ENCODE data around the gene CDON.

Gene CDON

DNA sequence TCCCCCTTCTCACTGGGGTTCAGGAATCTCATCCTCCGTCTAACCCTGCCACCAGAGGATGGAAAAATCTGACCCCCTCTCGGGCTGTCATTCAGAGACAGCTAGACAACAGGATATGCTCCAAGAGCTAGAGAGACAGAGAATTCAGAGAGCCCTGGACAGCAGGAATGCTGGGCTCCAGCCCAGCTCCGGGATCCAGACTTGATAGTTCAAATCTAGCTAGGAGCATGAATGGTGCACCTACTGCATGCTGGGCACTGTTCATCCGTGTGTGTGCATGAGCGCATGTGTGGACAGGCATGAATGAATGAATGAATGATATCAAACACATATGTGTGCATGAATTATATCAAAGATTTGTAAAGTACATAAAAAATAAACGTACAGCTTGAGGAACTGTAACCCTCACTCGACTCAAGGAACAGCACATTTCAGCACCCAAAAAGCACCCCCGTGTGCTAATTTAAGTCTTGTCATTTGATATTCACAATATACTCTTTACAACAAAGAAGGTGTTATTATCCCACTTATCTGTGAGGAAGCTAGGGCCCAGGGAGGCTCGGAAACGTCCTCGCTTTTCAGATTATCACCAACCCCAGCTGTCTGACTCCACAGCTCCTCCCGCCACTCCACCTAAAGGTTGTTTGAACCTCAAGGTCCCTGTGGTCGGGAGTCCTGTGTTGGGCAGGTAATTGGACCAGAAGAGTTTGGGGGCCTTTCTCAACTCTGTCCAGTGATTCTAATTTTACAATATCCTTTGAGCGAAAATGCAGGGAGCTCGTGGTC is 117.5 kb downstream of the CDON start:
- Mint-ChIP-seq H3K4me3 (no peak overlapping the region), H3K4me1 (peaks cover 41% of the 10 kb centered on the region), H3K27ac (peak overlapping the region in 2 of 3 experiments; percentile 24 to 41), H3K9me3 (no peaks in the 10 kb centered on the region), H3K27me3 (ENCODE audit: low read depth) (peaks cover 4% of the 10 kb centered on the region), H3K36me3 (ENCODE audit: low read depth) (no peaks in the 10 kb centered on the region)
- TF ChIP-seq, protein P1, sequence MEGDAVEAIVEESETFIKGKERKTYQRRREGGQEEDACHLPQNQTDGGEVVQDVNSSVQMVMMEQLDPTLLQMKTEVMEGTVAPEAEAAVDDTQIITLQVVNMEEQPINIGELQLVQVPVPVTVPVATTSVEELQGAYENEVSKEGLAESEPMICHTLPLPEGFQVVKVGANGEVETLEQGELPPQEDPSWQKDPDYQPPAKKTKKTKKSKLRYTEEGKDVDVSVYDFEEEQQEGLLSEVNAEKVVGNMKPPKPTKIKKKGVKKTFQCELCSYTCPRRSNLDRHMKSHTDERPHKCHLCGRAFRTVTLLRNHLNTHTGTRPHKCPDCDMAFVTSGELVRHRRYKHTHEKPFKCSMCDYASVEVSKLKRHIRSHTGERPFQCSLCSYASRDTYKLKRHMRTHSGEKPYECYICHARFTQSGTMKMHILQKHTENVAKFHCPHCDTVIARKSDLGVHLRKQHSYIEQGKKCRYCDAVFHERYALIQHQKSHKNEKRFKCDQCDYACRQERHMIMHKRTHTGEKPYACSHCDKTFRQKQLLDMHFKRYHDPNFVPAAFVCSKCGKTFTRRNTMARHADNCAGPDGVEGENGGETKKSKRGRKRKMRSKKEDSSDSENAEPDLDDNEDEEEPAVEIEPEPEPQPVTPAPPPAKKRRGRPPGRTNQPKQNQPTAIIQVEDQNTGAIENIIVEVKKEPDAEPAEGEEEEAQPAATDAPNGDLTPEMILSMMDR (IDR thresholded peaks at IDR 0.05; ENCODE audit: unreplicated experiment in 3 of 3), result no peak

DNA sequence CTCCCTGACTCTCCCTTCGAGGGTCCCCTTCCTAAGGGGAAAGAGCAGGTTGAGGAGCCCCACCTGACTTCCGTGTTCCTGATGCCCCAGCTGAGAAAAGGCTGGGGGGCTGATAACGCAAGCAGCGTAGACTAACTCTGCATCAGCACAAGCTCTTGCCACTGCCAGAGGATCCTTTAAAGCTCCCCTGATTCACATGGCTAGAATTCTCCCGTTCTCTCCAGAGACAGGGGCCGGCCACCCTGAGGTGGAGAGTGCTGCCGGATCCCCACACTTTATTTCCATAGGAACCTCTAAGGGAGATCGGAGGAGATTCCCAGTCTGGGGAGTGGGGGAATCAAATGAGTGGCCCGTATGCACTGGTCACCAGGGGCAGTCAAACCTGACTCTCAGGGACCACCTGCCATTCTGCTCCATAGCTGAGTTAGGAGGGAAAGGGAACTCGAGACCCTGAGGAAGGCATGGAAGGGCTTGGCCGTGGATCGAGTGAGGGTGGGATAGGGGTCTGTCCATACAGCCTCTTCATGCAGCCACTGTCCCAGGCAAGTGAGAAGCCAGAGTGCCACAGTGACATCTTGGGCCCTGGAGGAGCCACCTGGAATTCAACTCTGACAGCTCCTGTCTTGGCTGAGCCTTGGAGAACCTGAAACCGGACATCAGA is 118.2 kb downstream of the CDON start:
- no peak overlapping the region for H3K4me3 Mint-ChIP-seq
- H3K4me1 Mint-ChIP-seq, result peaks cover 42% of the 10 kb centered on the region
- no peaks in the 10 kb centered on the region for H3K36me3 Mint-ChIP-seq (ENCODE audit: low read depth)
- no peaks in the 10 kb centered on the region for H3K9me3 Mint-ChIP-seq
- H3K27ac Mint-ChIP-seq, result peak overlapping the region; percentile 24 to 72 (median 49)
- H3K27me3 Mint-ChIP-seq (ENCODE audit: low read depth), result peaks cover 4% of the 10 kb centered on the region
- TF ChIP-seq, protein P1 (IDR thresholded peaks at IDR 0.05; ENCODE audit: unreplicated experiment in 3 of 3), result no peak

DNA sequence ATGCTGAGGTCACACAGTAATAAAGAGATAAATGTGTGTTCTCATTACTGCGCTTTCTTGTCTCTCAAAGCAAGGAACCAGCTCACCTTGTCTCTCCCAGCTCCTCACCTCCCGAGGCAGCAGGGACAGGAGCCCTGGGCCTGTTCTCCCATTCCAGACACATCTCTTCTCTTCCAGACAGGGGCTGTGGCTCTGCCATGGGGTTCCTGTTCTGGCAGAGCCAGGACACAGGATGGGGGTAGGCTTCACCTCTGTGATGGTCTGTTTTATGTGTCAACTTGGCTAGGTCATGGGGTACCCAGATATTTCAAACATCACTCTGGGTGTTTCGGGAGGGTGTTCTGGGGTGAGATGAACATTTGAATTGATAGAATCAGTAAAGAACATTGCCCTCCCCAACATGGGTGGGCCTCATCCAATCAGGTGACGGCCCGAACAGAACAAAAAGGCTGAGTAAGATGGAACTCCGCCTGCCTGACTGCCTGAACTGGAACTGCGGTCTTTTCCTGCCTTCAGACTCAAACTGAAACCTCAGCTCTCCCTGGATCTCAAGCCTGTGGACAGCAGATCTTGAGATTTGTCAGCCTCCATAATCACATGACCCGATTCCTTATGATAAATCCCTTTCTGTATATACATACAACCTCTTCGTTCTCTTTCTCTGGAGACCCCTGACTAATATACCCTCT is 118.9 kb downstream of the CDON start:
- peaks cover 4% of the 10 kb centered on the region for H3K27me3 Mint-ChIP-seq (ENCODE audit: low read depth)
- H3K27ac Mint-ChIP-seq, result peak overlapping the region; percentile 24 to 72 (median 49)
- TF ChIP-seq, protein P1 (IDR thresholded peaks at IDR 0.05; ENCODE audit: unreplicated experiment in 3 of 3), result no peak
- no peaks in the 10 kb centered on the region for H3K9me3 Mint-ChIP-seq
- H3K36me3 Mint-ChIP-seq (ENCODE audit: low read depth), result no peaks in the 10 kb centered on the region
- peaks cover 42% of the 10 kb centered on the region for H3K4me1 Mint-ChIP-seq
- no peak overlapping the region for H3K4me3 Mint-ChIP-seq

DNA sequence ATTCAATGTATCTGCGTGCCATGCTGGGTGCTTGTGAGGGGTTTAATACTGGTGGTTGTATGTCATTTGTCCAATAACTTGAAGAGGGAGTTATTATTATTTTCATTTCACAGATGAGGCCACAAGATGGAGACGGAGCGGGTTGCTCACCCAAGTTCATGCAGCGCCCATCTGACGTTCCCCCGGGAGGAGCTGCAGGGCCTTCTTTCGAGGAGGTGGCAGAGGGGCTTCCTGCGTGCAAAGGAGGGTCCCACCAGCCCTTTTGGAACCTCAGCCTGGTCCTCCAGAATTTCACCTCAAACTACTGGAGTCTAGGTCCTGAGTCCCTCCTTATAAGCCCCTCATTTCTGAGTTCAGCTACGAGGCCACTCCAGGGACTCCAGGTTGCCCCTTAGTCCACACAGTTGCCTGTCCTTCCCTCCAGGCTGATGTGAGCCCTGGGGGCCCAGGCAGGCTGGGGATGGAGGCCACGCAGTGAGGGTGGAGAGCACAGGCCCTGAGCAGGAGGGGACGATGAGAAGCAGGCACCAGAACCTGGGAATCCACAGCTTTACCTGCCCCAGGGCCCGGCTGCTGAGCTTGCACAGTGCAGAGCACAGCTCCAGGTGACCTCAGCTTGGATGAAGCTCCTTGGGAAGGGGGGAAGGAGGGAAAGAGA is 119.8 kb downstream of the CDON start:
- no peaks in the 10 kb centered on the region for H3K36me3 Mint-ChIP-seq (ENCODE audit: low read depth)
- peak overlapping the region in 2 of 3 experiments; percentile 65 to 96 for H3K27ac Mint-ChIP-seq
- no peak overlapping the region for H3K4me3 Mint-ChIP-seq
- TF ChIP-seq, protein P1 (IDR thresholded peaks at IDR 0.05; ENCODE audit: unreplicated experiment in 3 of 3), result no peak
- H3K9me3 Mint-ChIP-seq, result no peaks in the 10 kb centered on the region
- H3K4me1 Mint-ChIP-seq, result peaks cover 50% of the 10 kb centered on the region
- peaks cover 8% of the 10 kb centered on the region for H3K27me3 Mint-ChIP-seq (ENCODE audit: low read depth)

DNA sequence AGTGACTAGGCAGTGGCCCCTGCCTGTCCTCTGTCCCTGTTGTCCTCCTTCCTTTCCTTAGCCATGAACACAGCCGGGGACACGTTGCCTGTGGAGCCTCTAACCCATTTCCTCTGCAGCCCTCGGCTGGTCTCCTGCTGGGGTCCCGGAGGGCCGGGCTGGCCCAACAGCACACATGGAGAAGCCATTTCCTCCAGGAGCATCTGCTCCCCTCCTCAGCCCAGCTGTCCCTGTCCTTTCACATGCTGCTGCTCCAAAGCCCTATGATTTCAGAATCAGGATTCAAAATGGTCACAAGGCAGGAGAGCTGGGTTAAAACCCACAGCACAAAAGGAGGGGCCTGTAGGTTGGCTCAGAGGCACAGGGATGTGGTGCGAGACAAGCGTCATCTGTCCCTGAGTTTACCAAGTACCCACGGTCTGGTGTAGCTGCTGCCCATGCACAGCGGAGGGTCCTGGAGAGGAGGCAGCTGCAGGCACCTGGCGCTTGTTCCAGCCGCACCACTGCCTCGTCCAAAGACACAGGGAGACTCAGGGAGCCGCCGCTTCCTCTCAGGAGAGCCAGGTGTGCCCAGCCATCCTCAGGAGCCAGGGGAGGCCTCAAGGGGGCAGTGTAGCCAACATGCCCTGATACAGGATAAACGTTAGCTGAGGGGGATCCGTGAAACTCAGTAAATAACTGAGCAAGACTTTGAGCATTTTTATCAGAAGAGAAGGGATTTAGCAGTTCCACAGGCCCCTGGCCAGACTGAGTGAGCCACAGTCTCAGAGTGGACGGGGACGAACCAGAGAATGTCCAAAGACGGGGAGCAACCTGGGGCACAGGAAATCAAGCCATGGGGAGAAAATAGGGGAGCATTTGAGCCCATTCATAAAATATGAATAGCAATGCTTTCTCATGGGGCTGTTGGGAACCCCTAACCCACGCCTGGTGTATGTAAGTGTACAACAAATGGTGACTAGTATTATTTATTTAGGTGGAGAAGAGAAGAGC is 120.8 kb downstream of the CDON start:
- H3K4me3 Mint-ChIP-seq, result no peak overlapping the region
- peak overlapping the region; percentile 65 to 96 (median 88) for H3K27ac Mint-ChIP-seq
- no peaks in the 10 kb centered on the region for H3K9me3 Mint-ChIP-seq
- no peaks in the 10 kb centered on the region for H3K36me3 Mint-ChIP-seq (ENCODE audit: low read depth)
- peaks cover 8% of the 10 kb centered on the region for H3K27me3 Mint-ChIP-seq (ENCODE audit: low read depth)
- TF ChIP-seq, protein P1 (IDR thresholded peaks at IDR 0.05; ENCODE audit: unreplicated experiment in 3 of 3), result peak; percentile 62 to 71 (median 63)
- peaks cover 54% of the 10 kb centered on the region for H3K4me1 Mint-ChIP-seq

Measured in nephron (organoid).